Kidney (tissue), 14 donors: Measurements from ENCODE around the gene SIGLEC12. TPM values are rescaled to one million over a fixed set of nuclear protein-coding genes. Genes with fewer than 3 reads are reported as not detected.

ENCODE experiments used
- DNase-seq, 5 donors: peaks; one replicate each; pipeline ENCODE4 v3.0.0-alpha.2; 2013 to 2020
- FAIRE-seq: peaks from 2 replicates; lab custom pipeline; 2012; peaks lifted over from hg19 to GRCh38; lab: Jason Lieb, UNC
- H3K27ac ChIP-seq, 2 donors: one replicate each; pipeline ENCODE4 v1.7.0; 2013; ENCODE audit warnings: low read depth in 2 of 2, low read length in 2 of 2, inconsistent platforms in 1 of 2
- H3K27me3 ChIP-seq: one replicate; pipeline ENCODE4 v1.7.1; 2013; ENCODE audit warnings: low read length, inconsistent platforms; ENCODE audit not compliant: control insufficient read depth, insufficient read depth
- H3K36me3 ChIP-seq, 3 donors: one replicate each; pipeline versions ENCODE4 v1.7.0 to v1.7.1; 2013; ENCODE audit warnings: low read length in 3 of 3, control low read depth in 1 of 3, inconsistent platforms in 1 of 3; ENCODE audit not compliant: insufficient read depth in 3 of 3, control insufficient read depth in 2 of 3
- H3K4me1 ChIP-seq, 3 donors: one replicate each; pipeline versions ENCODE4 v1.7.0 to v1.7.1; 2013; ENCODE audit warnings: low read length in 3 of 3, inconsistent platforms in 1 of 3, low read depth in 1 of 3; ENCODE audit not compliant: control insufficient read depth in 2 of 3, insufficient read depth in 2 of 3
- H3K4me3 ChIP-seq, 3 donors: one replicate each; pipeline versions ENCODE4 v1.7.0 to v1.8.1; 2013; ENCODE audit warnings: low read length in 3 of 3, control low read depth in 1 of 3, inconsistent platforms in 1 of 3
- H3K9ac ChIP-seq, 3 donors: one replicate each; pipeline versions ENCODE4 v1.7.0 to v1.7.1; 2013; ENCODE audit warnings: low read length in 3 of 3, control low read depth in 1 of 3, inconsistent platforms in 1 of 3
- H3K9me3 ChIP-seq, 3 donors: one replicate each; pipeline versions ENCODE4 v1.7.0 to v1.7.1; 2013; ENCODE audit warnings: low read length in 3 of 3, control low read depth in 1 of 3, inconsistent platforms in 1 of 3; ENCODE audit not compliant: control insufficient read depth in 2 of 3, insufficient read depth in 1 of 3
- CTCF ChIP-seq: IDR thresholded peaks from 3 replicates; pipeline ENCODE4 v1.5.1; 2012; ENCODE audit warnings: mild to moderate bottlenecking, moderate library complexity, borderline replicate concordance; ENCODE audit not compliant: insufficient read depth; ENCODE audit errors: extremely low read depth
- intact Hi-C: fragments of 100-400 bp; cut with DNase I; formaldehyde crosslinking; loops from one replicate; pipeline ENCODE4 v1.11.1; 2022
- polyA plus RNA-seq: library from polyadenylated mRNA; stranded (reverse); fragments of 350-450 nt; fragmentation: Illumina TruSeq; extraction: RNeasy Lipid Tissue Mini Kit (QIAGEN cat#74804); gene quantifications from one replicate; pipeline ENCODE4 v1.2.3, GENCODE V29; 2014; ENCODE audit warnings: low read depth, low replicate concordance; ENCODE audit not compliant: insufficient read depth
- total RNA-seq: library from RNA; stranded (reverse); fragmentation: NEBNext Ultra II Directional; extraction: Animal tissue kit (Norgen Biotek cat#: 25700); gene quantifications from one replicate; pipeline ENCODE4 v1.2.1, GENCODE V29; 2021
- donor health status: control.
- donor health status: control.
- donor health status: control.
- donor health status: control.
- donor health status: control.
- donor health status: DM: yes; HTN: yes; CAD: no.
- donor health status: Normal renal cell carcinoma (clear cell type).

Gene SIGLEC12
- total and polyA plus RNA-seq, 2 donors from 2014 or later, result 0.66 TPM; not detected in 1

DNA sequence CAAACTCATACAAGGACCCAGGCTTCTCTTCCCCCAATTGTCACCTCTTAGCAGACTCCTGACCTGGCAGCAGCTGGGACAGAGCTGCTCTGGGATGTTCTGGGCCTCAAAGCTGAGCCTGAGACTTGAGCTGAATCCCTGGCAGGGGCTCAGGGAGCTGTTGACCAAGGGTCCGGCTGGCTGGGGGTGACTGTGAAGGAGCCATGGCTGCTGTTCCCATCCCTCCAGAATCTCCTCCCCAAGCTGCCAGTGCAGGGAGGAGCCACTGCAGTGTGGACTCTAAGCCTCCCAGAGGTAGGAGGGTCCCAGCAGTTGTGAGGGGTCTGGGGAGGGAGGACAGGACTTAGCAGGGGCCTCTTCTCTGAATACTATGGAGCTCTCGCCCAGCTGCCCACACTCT lies 27.7 kb upstream of the SIGLEC12 start:
- H3K27ac ChIP-seq, result no peak overlapping the region
- no peak for FAIRE-seq
- no peaks in the 10 kb centered on the region for H3K4me1 ChIP-seq
- TF ChIP-seq CTCF, result no peak
- H3K9me3 ChIP-seq, result no peaks in the 10 kb centered on the region
- no peaks in the 10 kb centered on the region for H3K36me3 ChIP-seq
- H3K4me3 ChIP-seq, result no peak overlapping the region
- intact Hi-C loops, result no loop called here
- no peak for DNase-seq
- H3K27me3 ChIP-seq, result peaks cover 3% of the 10 kb centered on the region
- no peak overlapping the region for H3K9ac ChIP-seq

- Histone ChIP-seq H3K27ac (no peak overlapping the region), H3K9me3 (no peaks in the 10 kb centered on the region), H3K27me3 (no peaks in the 10 kb centered on the region), H3K4me3 (no peak overlapping the region), H3K4me1 (no peaks in the 10 kb centered on the region), H3K36me3 (no peaks in the 10 kb centered on the region), H3K9ac (no peak overlapping the region)
- FAIRE-seq (no peak), DNase-seq (peak in 4 of 5 donors; percentile 7 to 47 (median 38))
- no peak for TF ChIP-seq CTCF
- intact Hi-C loops, result no loop called here
Observed at GRCh38 chr19:51525651-51526050, 24.1 kb upstream of the SIGLEC12 start.

GRCh38 chr19:51524666-51525264 lies 23.2 kb upstream of the SIGLEC12 start:
- no peak for FAIRE-seq

More at GRCh38 chr19:51524666-51525264, 23.2 kb upstream of the SIGLEC12 start:
- Histone ChIP-seq H3K9me3 (no peaks in the 10 kb centered on the region), H3K4me1 (no peaks in the 10 kb centered on the region), H3K9ac (no peak overlapping the region), H3K4me3 (no peak overlapping the region), H3K27ac (no peak overlapping the region), H3K27me3 (no peaks in the 10 kb centered on the region), H3K36me3 (no peaks in the 10 kb centered on the region)
- intact Hi-C loops, result no loop called here
- DNase-seq, result no peak
- no peak for TF ChIP-seq CTCF
